GM19023 (cell line): Measurements from ENCODE around the gene MAPK1.
"Not testable (repeated sequence)": the region's sequence is repeated elsewhere in the genome, so short reads cannot be mapped to it uniquely, and the experiment has no call there.

Experiments
- ATAC-seq: cut with Tn5 transposase; IDR thresholded peaks from one replicate; pipeline ENCODE4 v1.9.1; 2021; ENCODE audit warnings: mild to moderate bottlenecking, moderate library complexity; ENCODE audit not compliant: unreplicated experiment

The MAPK1 gene

GRCh38 chr22:21849489-21849888, 18.0 kb downstream of the MAPK1 start:
- ATAC-seq, result no peak

- not testable (repeated sequence) for ATAC-seq
Observed at GRCh38 chr22:21848057-21848456, 19.4 kb downstream of the MAPK1 start.

GRCh38 chr22:21845558-21846453, 21.6 kb downstream of the MAPK1 start:
- ATAC-seq, result no peak

- ATAC-seq, result no peak
Observed at GRCh38 chr22:21842946-21843345, 24.5 kb downstream of the MAPK1 start.

- ATAC-seq, result no peak
Observed at GRCh38 chr22:21841422-21841821, 26.0 kb downstream of the MAPK1 start.

- no peak for ATAC-seq
Observed at GRCh38 chr22:21840236-21840823, 27.1 kb downstream of the MAPK1 start.

GRCh38 chr22:21839765-21840140, 27.7 kb downstream of the MAPK1 start:
- no peak for ATAC-seq

- not testable (repeated sequence) for ATAC-seq
Observed at GRCh38 chr22:21839104-21839764, 28.2 kb downstream of the MAPK1 start.

- ATAC-seq, result no peak
Observed at GRCh38 chr22:21837248-21837979, 30.0 kb downstream of the MAPK1 start.

- ATAC-seq, result not testable (repeated sequence)
Observed at GRCh38 chr22:21836486-21836885, 31.0 kb downstream of the MAPK1 start.

GRCh38 chr22:21835378-21835777, 32.1 kb downstream of the MAPK1 start:
- no peak for ATAC-seq

- ATAC-seq, result no peak
Observed at GRCh38 chr22:21834869-21835268, 32.6 kb downstream of the MAPK1 start.

GRCh38 chr22:21832291-21833290, 34.9 kb downstream of the MAPK1 start:
- no peak for ATAC-seq

- no peak for ATAC-seq
Observed at GRCh38 chr22:21829523-21829922, 37.9 kb downstream of the MAPK1 start.

GRCh38 chr22:21828268-21828638, 39.2 kb downstream of the MAPK1 start:
- ATAC-seq, result no peak

- ATAC-seq, result no peak
Observed at GRCh38 chr22:21827628-21828267, 39.7 kb downstream of the MAPK1 start.

GRCh38 chr22:21826204-21826603, 41.2 kb downstream of the MAPK1 start:
- ATAC-seq, result no peak

- ATAC-seq, result not testable (repeated sequence)
Observed at GRCh38 chr22:21824962-21825361, 42.5 kb downstream of the MAPK1 start.

- no peak for ATAC-seq
Observed at GRCh38 chr22:21824445-21824912, 43.0 kb downstream of the MAPK1 start.
